ENCODE data around the gene ATP11A. TPM values are rescaled to one million over a fixed set of nuclear protein-coding genes. Genes with fewer than 3 reads are reported as not detected.

The ATP11A gene
- total and polyA plus RNA-seq, 8 donors: 9.3 to 51.0 (median 30.5) TPM

DNA sequence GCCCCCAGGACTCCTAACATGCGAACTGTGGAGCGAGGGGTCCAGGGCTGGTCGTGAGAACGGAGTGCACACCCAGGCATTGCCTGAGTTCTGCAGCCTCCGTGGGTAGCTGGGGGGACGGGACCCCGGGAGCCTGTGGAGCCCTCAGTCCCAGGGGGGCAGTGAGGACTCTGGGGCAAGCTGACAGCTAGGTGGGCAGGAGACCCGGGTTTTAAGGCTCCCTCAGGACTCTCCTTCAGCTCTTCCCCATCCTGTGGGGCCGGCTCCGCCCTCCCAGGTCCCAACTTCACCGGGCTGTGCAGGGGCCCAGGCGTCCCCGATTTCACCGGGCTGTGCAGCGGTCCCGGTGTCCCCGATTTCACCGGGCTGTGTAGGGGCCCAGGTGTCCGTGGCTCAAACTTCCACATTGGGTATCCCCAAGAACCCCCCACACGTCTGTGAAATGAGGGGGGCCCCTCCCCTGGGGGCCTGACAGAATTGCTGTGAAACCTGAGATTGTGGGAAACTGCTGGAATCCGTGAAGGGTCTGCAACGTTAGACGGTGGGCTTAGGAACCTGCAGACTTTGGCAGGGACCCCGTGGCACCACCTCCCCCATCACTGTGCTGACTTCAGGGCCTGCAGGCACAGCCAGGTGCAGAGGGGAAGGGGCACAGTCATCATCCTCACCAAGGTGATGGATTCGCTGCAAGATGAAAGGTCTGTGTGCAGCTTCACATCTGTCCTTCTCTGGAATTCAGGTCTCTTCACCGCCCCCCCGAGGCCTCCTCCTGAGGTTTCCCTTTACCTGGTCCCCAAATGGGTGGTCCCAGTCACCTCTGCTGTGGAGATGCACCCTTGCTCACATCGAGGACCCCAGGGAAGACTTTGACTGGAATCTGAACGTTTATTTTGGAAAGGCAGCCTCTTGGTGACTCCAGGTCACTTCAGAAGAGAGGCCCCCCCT is 206.0 kb downstream of the ATP11A start:
- FAIRE-seq (no peak), ATAC-seq (no peak)

DNA sequence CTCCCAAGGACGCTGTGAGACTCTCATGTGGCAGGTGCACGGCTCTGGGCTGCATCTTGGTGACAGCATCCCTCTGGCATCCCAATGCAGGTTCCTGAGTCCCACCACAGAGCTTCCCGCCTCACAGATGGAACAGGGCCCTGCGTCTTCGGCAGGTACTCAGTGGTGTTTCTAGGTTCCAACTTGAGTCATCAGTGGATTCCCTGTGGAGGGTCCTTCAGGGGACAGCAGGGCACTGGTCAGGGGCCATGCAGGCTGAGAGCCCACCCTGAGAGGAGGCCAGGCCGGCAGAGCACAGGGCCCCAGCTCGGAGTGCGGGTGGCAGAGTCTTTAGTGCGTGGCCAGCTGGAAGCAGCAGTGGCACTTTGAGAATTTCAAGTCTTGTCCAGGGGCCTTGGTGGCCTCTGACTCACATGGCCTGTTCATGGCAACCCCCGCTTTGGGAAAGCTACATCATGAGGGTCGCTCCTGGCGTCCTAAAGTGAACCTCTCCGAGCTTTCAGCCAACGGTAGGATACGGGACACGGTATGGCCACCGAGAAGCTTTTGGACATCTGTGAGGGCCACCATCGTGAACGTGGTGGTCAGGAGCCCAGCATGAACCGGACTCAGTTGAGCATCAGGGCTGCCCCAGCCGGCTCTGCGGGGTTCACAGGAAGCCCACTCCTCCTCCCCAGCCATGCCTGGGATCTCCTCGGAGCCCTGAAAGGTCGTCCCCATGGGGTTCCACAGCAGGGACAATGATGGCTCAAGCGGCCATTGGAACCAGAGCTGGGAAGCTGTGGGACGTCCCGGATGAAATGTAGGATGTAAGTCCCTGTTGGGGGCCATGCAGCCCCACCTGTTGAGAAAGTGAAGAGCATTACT is 207.1 kb downstream of the ATP11A start:
- intact Hi-C loops (cut with DNase I): no loop called here
- no peaks in the 10 kb centered on the region for H3K27me3 ChIP-seq
- ATAC-seq (no peak), DNase-seq (peak in 4 of 6 donors; percentile 15 to 62 (median 34)), FAIRE-seq (no peak)
- TF ChIP-seq, protein P1, sequence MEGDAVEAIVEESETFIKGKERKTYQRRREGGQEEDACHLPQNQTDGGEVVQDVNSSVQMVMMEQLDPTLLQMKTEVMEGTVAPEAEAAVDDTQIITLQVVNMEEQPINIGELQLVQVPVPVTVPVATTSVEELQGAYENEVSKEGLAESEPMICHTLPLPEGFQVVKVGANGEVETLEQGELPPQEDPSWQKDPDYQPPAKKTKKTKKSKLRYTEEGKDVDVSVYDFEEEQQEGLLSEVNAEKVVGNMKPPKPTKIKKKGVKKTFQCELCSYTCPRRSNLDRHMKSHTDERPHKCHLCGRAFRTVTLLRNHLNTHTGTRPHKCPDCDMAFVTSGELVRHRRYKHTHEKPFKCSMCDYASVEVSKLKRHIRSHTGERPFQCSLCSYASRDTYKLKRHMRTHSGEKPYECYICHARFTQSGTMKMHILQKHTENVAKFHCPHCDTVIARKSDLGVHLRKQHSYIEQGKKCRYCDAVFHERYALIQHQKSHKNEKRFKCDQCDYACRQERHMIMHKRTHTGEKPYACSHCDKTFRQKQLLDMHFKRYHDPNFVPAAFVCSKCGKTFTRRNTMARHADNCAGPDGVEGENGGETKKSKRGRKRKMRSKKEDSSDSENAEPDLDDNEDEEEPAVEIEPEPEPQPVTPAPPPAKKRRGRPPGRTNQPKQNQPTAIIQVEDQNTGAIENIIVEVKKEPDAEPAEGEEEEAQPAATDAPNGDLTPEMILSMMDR (IDR thresholded peaks at IDR 0.05): no peak
- H3K4me3 ChIP-seq: no peak overlapping the region
- H3K9me3 ChIP-seq: no peaks in the 10 kb centered on the region
- no peaks in the 10 kb centered on the region for H3K36me3 ChIP-seq
- 85 to 88% methylated on average over 27 of the region's 27 CpGs for WGBS, 2 donors
- peaks cover 0 to 14% (median 6%) of the 10 kb centered on the region in 3 donors for H3K4me1 ChIP-seq
- H3K27ac ChIP-seq: no peak overlapping the region

More for the DNA sequence above, 206.0 kb downstream of the ATP11A start:
- Histone ChIP-seq H3K27me3 (no peaks in the 10 kb centered on the region), H3K9me3 (no peaks in the 10 kb centered on the region), H3K4me3 (peak overlapping the region in 2 of 4 donors; percentile 44 to 61), H3K4me1 (peaks cover 0 to 14% (median 6%) of the 10 kb centered on the region in 3 donors), H3K36me3 (no peaks in the 10 kb centered on the region), H3K27ac (no peak overlapping the region)
- WGBS, 2 donors: 65 to 68% methylated on average over 29 of the region's 29 CpGs
- peak in 2 of 6 donors; percentile 34 to 37 for DNase-seq
- TF ChIP-seq, protein P1 (IDR thresholded peaks at IDR 0.05): no peak
- intact Hi-C loops (cut with DNase I): no loop called here

DNA sequence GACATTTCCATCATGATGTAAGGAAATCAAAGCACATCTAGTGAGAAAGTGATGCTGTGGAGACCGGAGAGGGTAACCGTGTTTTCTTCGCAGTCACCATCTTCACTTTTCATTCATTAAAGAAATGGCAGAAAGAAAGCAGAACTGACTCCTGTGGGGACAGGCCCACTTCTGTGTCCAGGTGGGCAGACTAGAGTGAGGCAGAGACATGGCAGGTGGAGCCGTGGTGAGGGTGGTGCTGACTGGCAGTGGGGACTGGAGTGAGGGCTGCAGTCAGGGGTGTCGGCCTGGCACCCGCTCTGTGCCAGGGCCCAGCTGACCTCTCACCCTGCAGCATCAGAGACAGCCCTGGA is 207.7 kb downstream of the ATP11A start:
- TF ChIP-seq, protein P1 (IDR thresholded peaks at IDR 0.05): no peak
- Histone ChIP-seq H3K4me1 (peaks cover 0 to 14% (median 6%) of the 10 kb centered on the region in 3 donors), H3K27ac (no peak overlapping the region), H3K36me3 (no peaks in the 10 kb centered on the region), H3K9me3 (no peaks in the 10 kb centered on the region), H3K27me3 (no peaks in the 10 kb centered on the region), H3K4me3 (no peak overlapping the region)
- DNase-seq: no peak
- no peak for ATAC-seq
- 91 to 96% methylated on average over 6 of the region's 6 CpGs for WGBS, 2 donors
- intact Hi-C loops (cut with DNase I): no loop called here
- FAIRE-seq: no peak

DNA sequence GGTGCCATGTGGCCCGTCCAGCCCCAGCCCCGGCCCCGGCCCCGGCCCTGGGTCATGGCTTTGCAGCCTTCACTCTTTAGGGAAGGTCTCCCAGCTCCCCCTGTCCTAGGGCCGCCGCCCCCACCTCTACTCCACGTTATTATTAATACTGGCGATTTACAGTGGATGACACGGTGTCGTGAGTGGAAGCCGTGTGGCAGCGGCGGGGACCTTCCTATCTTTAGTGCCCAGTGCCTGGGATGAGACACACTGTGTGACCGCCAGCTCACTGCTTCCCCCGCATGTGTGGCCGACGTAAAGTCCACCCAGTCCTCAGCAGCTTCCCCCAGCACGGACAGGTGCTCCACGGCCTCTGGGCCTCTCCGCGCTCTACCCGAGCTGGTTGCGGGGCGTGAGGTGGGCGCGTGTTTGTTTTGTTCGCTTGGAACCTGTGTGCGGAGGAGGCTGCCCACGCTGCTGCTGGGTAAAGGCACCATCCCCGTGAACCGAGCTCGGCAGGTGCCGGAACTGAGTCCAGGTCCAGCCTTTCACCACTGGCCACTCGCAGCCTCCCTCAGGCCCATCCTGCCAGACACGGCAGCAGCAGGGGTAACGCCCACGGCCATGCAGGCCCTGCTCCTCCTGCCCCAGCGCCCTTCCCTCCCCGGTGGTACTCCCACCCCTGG is 208.2 kb downstream of the ATP11A start:
- peak in 3 of 6 donors; percentile 21 to 65 (median 55) for DNase-seq
- 88 to 91% methylated on average over 37 to 39 of the region's 39 CpGs for WGBS, 2 donors
- intact Hi-C loops (cut with DNase I): no loop called here
- no peak overlapping the region for H3K27ac ChIP-seq
- H3K36me3 ChIP-seq: no peaks in the 10 kb centered on the region
- no peak for FAIRE-seq
- no peak for ATAC-seq
- H3K4me3 ChIP-seq: no peak overlapping the region
- TF ChIP-seq, protein P1 (IDR thresholded peaks at IDR 0.05): no peak
- no peaks in the 10 kb centered on the region for H3K9me3 ChIP-seq
- no peaks in the 10 kb centered on the region for H3K27me3 ChIP-seq
- peaks cover 3 to 19% (median 4%) of the 10 kb centered on the region in 3 donors for H3K4me1 ChIP-seq

All from pancreas (tissue), 10 donors.